ENCODE results near the gene ZEB1. TPM values are rescaled to one million over a fixed set of nuclear protein-coding genes. Genes with fewer than 3 reads are reported as not detected.
A peak's percentile ranks its signal among the peaks of the same experiment; 100 is the strongest.

Gene ZEB1
- total and polyA plus RNA-seq, 2 of the 4 experiments (the other 2 are of a cell fraction), result 23.7 to 108 TPM

GRCh38 chr10:31288962-31289361 lies 30.1 kb upstream of the ZEB1 start:
- no peak overlapping the region for H2AK9ac ChIP-seq (replicated peaks; ENCODE audit: low read depth, low read length, poor library complexity)
- H3K27me3 ChIP-seq (ENCODE audit: control insufficient read depth, insufficient read depth, low read length), result no peaks in the 10 kb centered on the region
- H3K4me3 ChIP-seq (ENCODE audit: insufficient read depth, low read depth, low read length), result no peak overlapping the region
- H4K20me1 ChIP-seq (ENCODE audit: insufficient read depth, low read length), result no peaks in the 10 kb centered on the region
- H3K9ac ChIP-seq (ENCODE audit: low read depth, low read length), result no peak overlapping the region
- no peak overlapping the region for H3K23ac ChIP-seq (ENCODE audit: low read depth, low read length)
- H2BK15ac ChIP-seq (ENCODE audit: low read depth, low read length), result no peak overlapping the region
- DNase-seq (peak; percentile 5), ATAC-seq (ENCODE audit: low read depth) (no peak)
- no peak overlapping the region for H2AFZ ChIP-seq (replicated peaks; ENCODE audit: low read length, poor library complexity)
- H3K27ac ChIP-seq (ENCODE audit: insufficient read depth, low read length), result no peak overlapping the region
- in situ Hi-C loops (cut with MboI; ENCODE audit: low sequenced_read_pairs) (no loop called here), dilution Hi-C loops (cut with HindIII; ENCODE audit: low sequenced_read_pairs, unreplicated experiment) (no loop called here), intact Hi-C loops (cut with micrococcal nuclease) (no loop called here)
- WGBS, 2 experiments (ENCODE audit: extremely low coverage in 2 of 2, insufficient read length in 1 of 2), result no CpG with 5 or more reads among the region's 1 CpG
- H2BK120ac ChIP-seq (ENCODE audit: low read depth, low read length), result no peak overlapping the region
- H3K4me2 ChIP-seq (ENCODE audit: low read depth, low read length), result no peak overlapping the region
- H2AK5ac ChIP-seq (ENCODE audit: low read depth, low read length), result no peak overlapping the region
- TF ChIP-seq, protein P1, sequence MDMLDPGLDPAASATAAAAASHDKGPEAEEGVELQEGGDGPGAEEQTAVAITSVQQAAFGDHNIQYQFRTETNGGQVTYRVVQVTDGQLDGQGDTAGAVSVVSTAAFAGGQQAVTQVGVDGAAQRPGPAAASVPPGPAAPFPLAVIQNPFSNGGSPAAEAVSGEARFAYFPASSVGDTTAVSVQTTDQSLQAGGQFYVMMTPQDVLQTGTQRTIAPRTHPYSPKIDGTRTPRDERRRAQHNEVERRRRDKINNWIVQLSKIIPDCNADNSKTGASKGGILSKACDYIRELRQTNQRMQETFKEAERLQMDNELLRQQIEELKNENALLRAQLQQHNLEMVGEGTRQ (IDR thresholded peaks at IDR 0.05; ENCODE audit: low read depth, low read length), result no peak
- POLR2A ChIA-PET (ENCODE audit: unreplicated experiment), result no interaction called here
- no peak overlapping the region for H4K91ac ChIP-seq (ENCODE audit: insufficient read depth, low read depth, low read length)
- H3K14ac ChIP-seq (replicated peaks; ENCODE audit: low read depth, low read length), result no peak overlapping the region
- BruUV-seq (replicated peaks), result no TSS peak
- H3K4me1 ChIP-seq (ENCODE audit: control insufficient read depth, insufficient read depth, low read length), result no peaks in the 10 kb centered on the region; the same call in 1 of the 2 replicates
- H3K9me1 ChIP-seq (ENCODE audit: insufficient read depth, low read length), result no peaks in the 10 kb centered on the region
- no peak overlapping the region for H3K18ac ChIP-seq (ENCODE audit: low read depth, low read length)
- no peak overlapping the region for H3K4ac ChIP-seq (ENCODE audit: low read depth, low read length)
- H4K5ac ChIP-seq (ENCODE audit: low read depth, low read length), result no peak overlapping the region
- H3K56ac ChIP-seq (ENCODE audit: extremely low read depth, insufficient read depth, low read length), result no peak overlapping the region
- no peak overlapping the region for H2BK5ac ChIP-seq (ENCODE audit: low read depth, low read length, poor library complexity, severe bottlenecking)
- no peaks in the 10 kb centered on the region for H3K36me3 ChIP-seq (ENCODE audit: control insufficient read depth, insufficient read depth, low read length)
- no peak overlapping the region; a peak in 1 of 4 replicates for H4K8ac ChIP-seq (ENCODE audit: low read depth in 2 of 2, low read length in 2 of 2)
- H3K9me3 ChIP-seq (ENCODE audit: control insufficient read depth, insufficient read depth, low read length), result peaks cover 3% of the 10 kb centered on the region; the same call in 1 of the 2 replicates
- CTCF ChIA-PET, result no interaction called here
- no peak overlapping the region for H2BK20ac ChIP-seq (ENCODE audit: low read depth, low read length)
- H3K79me1 ChIP-seq (ENCODE audit: low read depth in 1 of 2, low read length in 2 of 2), result peaks cover 0 to 8% of the 10 kb centered on the region in 2 experiments; a peak in 1 of 4 replicates
